NOMO-1 treated with dmso at 0.1 percent for 144 hours (cell line): ENCODE results near the gene RCN1.
A peak's percentile ranks its signal among the peaks of the same experiment; 100 is the strongest.
"Not testable (repeated sequence)": the region's sequence is repeated elsewhere in the genome, so short reads cannot be mapped to it uniquely, and the experiment has no call there.

ENCODE experiments used
- DNase-seq: peaks from one replicate; lab custom pipeline; 2025; ENCODE audit not compliant: unreplicated experiment; lab: John Stamatoyannopoulos, UW

The RCN1 gene

DNA sequence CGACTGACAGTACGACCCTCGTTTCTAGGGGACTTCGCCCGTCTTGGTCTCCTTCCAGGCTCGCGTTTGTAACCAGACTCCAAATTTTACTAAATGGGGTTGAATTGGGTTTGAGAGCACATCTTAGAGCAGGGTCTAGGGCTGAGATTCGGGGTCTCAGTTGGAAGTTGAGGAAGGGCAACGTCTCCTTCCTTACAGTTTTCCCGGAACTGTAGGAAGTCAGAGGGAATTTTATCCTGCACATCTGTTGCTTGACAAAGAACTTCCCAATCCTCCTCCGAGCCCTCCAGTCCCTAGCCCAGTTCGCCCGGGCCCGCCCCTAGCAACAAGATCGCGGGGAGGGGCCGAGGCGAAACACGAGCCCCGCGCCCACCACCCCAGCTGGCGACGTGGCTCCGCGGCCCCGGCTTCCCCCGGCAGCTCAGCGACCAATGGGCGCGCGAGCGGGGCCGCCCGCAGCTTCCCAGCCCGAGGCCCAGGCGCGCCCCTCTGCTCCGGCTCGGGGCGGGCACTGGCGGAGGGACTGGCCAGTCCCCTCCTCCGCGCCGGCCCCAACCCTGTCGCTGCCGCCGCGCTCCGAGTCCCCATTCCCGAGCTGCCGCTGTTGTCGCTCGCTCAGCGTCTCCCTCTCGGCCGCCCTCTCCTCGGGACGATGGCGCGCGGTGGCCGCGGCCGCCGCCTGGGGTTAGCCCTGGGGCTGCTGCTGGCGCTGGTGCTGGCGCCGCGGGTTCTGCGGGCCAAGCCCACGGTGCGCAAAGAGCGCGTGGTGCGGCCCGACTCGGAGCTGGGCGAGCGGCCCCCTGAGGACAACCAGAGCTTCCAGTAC lies at the start of gene RCN1:
Gene RCN1 (plus strand): TSS at position 530 of the 826 bp plus-strand sequence. CDS start 123 bp downstream, at position 653.
- DNase-seq = peak; percentile 5

- no peak for DNase-seq
Observed at GRCh38 chr11:32043737-32044136, 47.1 kb upstream of the RCN1 start.

DNA sequence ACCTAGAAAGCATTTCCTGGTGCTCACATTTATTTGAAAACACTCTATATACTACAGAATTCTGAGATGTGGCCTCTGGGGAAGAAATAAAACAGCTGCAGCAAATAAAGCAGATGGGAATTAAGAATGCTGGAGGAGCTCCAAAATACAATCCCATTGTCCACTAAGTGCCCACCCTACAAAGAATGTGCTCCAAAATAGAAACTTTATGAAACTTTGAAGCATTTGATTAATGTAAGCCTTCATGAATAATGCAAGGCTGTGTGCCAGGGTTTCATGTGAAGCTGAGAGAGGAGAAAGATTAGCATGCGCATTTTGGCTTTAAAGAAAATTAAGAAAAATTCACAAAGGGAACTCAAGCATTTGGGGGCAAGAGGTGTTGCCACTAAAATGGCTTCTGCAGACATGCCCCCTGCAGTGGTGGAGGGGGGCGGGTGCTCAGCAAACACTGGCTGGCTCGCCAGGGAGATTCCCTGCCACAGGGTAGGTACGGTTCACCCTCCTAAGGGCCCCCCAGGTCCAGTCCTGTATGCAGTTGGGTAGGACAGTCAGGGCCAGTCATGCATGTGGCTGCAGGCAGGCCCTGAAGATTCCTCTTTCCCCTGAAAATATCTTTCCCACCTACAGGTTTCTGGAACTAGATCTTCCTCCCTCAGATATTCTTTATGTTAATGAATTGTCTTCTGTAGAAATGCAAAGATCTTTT lies 46.6 kb upstream of the RCN1 start:
- DNase-seq = no peak

DNA sequence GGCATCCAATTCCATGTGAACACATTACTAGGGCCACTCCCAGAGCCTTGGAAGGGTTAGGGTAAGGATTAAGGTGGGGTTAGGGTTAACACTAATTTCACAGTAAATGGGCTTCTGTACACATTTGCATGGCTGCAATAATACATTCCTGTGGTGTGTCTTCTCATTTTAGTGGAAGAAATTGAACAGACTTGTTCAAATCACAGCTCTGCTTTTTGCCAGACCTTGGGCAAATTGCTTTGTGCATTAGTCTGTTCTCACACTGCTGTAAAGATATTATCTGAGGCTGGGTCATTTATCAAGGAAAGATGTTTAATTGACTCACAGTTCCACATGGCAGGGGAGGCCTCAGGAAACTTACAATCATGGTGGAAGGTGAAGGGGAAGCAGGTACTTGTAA lies 45.4 kb upstream of the RCN1 start:
- DNase-seq = no peak

DNA sequence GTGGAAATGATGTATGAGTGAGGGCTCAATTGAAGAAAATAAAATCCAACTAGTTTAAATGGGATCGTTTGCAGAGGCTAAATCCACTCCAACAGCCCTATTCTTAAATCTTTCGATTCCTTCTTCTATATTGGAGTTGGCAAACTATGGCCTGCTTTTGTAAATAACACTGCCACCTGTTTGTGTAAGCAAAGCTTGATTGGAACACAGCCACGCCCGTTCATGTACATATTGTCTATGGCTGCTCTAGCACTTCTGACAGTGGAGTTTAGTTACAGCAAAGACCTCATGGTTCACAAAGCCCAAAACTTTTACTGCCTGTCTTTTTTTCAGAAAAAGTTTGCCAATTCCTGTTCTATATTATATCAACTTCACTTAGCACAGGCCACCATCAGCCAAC lies 40.6 kb upstream of the RCN1 start:
- no peak for DNase-seq

GRCh38 chr11:32052215-32052614 lies 38.7 kb upstream of the RCN1 start:
- DNase-seq = peak; percentile 16

GRCh38 chr11:32053151-32053888 lies 37.6 kb upstream of the RCN1 start:
- no peak for DNase-seq

DNA sequence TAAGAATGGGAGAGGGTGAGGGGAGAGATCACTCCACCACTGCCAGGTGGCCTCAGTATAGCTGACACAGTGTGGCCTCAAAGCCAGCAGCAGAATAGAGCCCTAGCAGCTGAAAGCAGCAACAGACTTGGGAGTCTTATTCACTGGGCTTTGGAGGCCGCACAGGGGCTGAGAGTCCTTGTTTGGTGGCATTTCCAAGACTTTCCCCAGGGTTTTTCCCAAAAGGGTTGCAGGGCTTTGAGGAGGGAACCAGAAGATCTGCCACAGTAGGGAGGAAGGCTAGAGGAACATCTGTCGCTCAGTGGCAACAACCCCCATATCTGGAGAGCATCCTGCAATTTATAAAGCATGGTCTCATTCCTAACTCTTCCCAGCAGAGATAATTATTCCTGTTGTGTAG lies 35.0 kb upstream of the RCN1 start:
- no peak for DNase-seq

GRCh38 chr11:32056438-32056837 lies 34.4 kb upstream of the RCN1 start:
- DNase-seq = no peak

DNA sequence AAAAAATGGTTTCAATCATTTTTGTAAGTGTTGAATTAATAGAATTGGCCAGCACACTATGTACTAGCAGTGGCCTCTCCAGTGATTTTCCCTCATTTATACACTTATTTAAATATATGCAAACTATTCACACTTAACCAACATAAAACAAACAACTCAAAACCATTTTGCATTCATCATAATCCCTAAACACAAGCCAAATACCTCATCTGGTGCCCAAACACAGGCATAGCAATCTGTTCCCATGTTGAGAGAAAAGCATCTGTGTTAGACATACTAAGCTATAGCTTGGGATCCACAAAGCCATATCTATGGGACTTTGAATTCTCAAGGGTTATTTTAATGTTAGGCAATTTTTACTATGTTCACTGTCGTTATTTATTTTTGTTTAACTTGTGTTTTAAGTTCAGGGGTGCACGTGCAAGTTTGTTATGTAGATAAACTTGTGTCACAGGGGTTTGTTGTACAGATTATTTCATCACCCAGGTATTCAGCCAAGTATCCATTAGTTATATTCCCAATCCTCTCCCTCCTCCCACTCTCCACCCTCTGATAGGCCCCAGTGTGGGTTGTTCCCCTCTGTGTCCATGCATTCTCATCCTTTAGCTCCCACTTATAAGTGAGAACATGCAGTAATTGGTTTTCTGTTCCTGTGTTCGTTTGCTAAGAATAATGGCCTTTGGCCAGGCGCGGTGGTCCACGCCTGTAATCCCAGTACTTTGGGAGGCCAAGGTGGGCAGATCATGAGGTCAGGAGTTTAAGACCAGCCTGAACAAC lies 31.0 kb upstream of the RCN1 start:
- no peak for DNase-seq

GRCh38 chr11:32062540-32062939 lies 28.3 kb upstream of the RCN1 start:
- no peak for DNase-seq

GRCh38 chr11:32063031-32063430 lies 27.8 kb upstream of the RCN1 start:
- not testable (repeated sequence) for DNase-seq

GRCh38 chr11:32065865-32066629 lies 24.8 kb upstream of the RCN1 start:
- no peak for DNase-seq

GRCh38 chr11:32068134-32068870 lies 22.6 kb upstream of the RCN1 start:
- DNase-seq = no peak

- DNase-seq = no peak
Observed at GRCh38 chr11:32069361-32070058, 21.4 kb upstream of the RCN1 start.

- no peak for DNase-seq
Observed at GRCh38 chr11:32070692-32071091, 20.2 kb upstream of the RCN1 start.

GRCh38 chr11:32071811-32072210 lies 19.1 kb upstream of the RCN1 start:
- no peak for DNase-seq

GRCh38 chr11:32072872-32073643 lies 17.8 kb upstream of the RCN1 start:
- no peak for DNase-seq
